Ishikawa (cell line): Measurements from ENCODE around the gene OR2A14.

ENCODE experiments used
- RAD21 ChIP-seq: IDR thresholded peaks from 2 replicates; pipeline ENCODE4 v1.6.1; 2012; ENCODE audit warnings: low read depth

Gene OR2A14

DNA sequence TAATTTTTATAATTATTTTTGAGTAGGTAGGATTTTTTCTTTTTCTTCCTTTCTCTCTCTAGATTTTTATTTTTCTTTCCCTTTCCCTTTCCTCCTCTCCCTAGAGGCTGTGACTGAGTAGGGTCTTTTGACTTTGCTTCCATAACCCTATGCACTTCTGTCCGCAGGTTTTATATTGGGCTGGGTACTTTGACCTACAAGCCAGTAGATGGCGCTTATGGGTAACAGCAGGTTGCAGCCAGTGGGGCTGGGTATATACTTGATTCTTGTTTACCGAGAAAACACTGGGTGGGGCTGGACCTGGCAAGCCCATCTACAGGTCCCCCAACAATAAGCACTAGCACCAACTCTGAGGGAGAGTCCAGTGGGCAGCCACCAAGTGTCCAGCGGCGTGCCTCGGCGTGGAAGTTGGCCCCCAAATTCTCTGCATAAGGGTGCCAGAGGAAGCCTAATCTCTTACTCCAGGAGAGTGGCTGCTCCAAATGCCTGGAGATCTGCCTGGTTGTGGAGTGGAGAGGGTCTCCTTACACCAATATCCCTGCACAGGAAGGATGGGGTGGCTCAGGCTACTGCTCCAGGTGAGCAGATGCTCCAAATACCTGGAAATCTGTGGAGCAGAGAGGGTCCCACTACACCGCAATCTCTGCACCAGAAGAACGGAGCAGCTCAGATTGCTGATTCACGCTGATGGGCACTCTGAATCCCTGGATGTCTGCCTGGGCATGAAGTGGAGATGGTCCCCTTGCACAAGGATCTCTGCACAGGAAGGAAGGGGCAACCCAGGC lies 55.6 kb downstream of the OR2A14 start:
- peak; percentile 46 for TF ChIP-seq RAD21
